Muscle of arm (tissue), 14 donors: ENCODE results near the gene PAPOLG. TPM values are rescaled to one million over a fixed set of nuclear protein-coding genes. Genes with fewer than 3 reads are reported as not detected.

Experiments used
- DNase-seq: peaks from one replicate; pipeline ENCODE4 v3.0.0-alpha.2; 2013
- long read RNA-seq, 11 donors: transcript quantifications; one replicate each; lab custom pipeline, GENCODE V29; 2026
- polyA plus RNA-seq, 12 donors: library from polyadenylated mRNA; unstranded; fragments of 120-200 nt; gene quantifications; one replicate each; pipeline ENCODE4 v1.2.1, GENCODE V29; 2013; ENCODE audit not compliant: insufficient read length in 12 of 12

PAPOLG gene
- 10 to 100 TPM in 11 of 12 donors, not detected in 1; 12.6 to 19.4 (median 13.9) TPM for polyA plus RNA-seq
- long read RNA-seq, donor 1: 0 reads
- long read RNA-seq, donor 2, partial matches to known transcripts: 0 of 1 reads
- long read RNA-seq, donor 2, other reads (novel, unspliced or antisense): 0 of 1 reads
- long read RNA-seq, donor 3: 0 reads
- long read RNA-seq, donor 4: 0 reads
- long read RNA-seq, donor 5: 0 reads
- long read RNA-seq, donor 6: 0 reads
- long read RNA-seq, donor 7: 0 reads
- long read RNA-seq, donor 8, full-length matches to known transcripts: 1 of 1 reads
- long read RNA-seq, donor 8, partial matches to known transcripts: 0 of 1 reads
- long read RNA-seq, donor 8, other reads (novel, unspliced or antisense): 0 of 1 reads
- long read RNA-seq, donor 9, full-length matches to known transcripts: 2 of 2 reads
- long read RNA-seq, donor 9, partial matches to known transcripts: 0 of 2 reads
- long read RNA-seq, donor 9, other reads (novel, unspliced or antisense): 0 of 2 reads
- long read RNA-seq, donor 10: 0 reads
- long read RNA-seq, donor 11, full-length matches to known transcripts: 1 of 1 reads
- long read RNA-seq, donor 11, partial matches to known transcripts: 0 of 1 reads
- long read RNA-seq, donor 11, other reads (novel, unspliced or antisense): 0 of 1 reads

DNA sequence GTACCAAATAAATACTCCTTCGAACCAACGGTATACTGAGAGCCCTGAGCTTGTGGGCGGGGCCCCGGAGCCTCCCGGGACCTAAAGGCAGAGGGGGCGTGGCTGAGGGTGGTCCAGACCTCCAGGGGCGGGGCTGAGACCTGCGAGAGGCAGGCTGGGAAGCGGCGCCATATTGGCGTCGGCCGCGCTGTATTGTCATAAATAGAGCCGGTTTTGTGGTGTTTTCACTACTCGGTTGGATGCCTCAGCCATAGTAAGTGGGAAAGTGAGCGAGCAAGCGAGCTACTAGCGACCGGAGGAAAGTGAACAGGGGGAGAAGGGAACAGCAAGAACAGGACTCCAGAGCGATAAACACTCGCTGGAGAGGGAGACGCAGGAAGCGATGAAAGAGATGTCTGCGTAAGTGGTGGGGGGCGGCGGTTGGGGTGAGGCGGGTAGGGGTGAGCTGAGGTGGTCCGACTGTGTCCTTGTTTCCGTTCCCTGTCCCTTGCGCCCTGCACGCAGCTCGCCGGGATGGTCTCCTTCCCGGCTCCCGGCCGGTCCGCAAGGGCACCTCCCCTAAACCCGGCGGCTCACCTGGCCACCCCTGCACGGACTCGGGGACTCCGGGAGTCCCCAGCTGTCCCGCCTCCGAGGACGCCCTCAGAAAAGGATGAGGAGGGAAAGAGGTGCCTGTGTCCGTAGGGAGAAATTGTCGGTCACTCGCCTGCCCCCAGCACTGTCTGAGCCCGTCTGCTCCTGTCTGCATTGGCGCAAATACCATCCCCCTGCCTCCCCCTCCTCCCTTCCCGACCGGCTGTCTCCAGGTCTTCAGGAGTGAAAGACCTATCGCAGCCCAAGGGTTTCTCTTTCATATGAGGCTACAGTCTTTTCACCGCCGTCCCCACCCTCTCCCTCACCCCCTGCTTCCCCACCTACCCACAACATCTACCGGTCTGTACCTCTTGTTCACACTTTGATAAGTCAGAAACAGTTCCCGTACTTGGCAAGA is at the start of gene PAPOLG:
TSS of gene PAPOLG (plus strand) at position 172 of the 991 bp plus-strand sequence. CDS start at position 383, 211 bp downstream.
- DNase-seq: peak; percentile 91

DNA sequence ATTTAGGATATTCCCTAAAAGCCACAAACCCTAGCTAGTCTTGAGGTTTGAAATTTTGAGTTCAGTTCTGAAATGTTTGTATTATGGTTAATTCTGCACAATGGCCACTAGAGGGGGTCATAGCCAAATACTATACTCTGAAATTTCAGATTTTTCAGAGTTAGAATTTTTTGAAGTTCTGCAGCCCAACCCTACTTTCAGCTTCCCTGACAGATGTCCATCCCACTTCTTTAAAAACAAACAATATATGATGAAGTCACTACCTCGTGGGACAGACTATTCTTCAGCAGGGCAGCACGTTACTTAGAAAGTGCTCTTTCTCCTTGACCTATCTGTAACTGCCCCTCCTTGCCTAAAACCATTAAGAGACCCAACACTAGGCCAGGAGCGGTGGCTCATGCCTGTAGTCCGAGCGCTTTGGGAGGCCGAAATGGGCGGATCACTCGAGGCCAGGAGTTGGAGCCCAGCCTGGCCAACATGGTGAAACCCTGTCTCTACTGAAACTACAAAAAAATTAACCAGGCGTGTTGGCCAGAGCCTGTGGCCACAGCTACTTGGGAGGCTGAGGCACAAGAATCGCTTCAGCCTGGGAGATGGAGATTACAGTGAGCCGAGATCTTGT is 48.2 kb upstream of the PAPOLG start:
- peak; percentile 23 for DNase-seq

DNA sequence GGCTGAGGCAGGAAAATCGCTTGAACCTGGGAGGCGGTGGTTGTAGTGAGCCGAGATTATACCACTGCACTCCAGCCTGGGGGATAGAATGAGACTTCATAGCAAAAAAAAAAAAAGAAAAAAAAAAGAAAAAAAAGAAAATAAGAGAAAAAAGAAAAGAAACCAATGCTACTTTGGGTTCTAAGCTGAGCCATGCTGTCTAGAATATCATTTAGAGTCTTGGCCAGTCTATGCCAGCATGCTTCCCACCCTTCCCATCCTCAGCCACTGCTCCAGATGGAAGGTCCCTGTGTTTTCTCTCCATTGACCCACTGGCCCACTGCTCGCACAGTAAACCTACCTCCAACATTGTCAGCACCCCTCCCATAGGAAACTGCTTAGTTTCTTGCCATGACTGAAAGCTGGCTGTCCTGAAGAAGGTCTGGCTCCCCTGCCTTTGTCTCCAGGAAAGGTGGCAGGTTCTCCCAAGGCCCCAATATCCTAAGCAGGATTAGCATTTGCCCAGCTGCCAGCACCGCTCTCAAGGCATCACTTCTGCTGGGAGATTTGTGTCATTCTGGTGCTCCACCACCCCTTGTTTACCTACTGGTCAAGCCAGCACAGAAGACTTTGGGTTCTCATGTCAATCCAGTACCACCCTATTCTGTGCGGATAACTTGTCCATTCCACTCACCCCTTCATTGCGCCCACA is 47.3 kb upstream of the PAPOLG start:
- no peak for DNase-seq

DNA sequence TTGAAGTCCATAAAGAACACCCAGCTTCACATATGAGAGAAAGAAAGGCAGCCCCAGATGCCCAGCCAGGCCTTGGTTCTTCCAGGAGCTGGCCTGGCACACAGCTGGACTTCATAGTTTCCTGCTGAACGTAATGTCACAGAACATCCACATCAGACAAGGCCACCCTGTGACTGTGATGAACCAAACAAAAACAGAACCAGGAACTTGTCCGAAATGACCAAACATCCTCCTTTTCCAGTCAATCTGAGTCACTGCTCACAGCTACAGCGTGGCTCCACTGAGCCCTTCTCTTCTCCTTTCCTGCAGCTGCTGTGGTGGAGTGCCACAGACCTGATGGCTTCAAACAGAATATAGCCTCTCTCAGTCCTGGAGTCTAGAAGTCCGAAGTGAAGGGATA is 45.4 kb upstream of the PAPOLG start:
- DNase-seq: peak; percentile 20

DNA sequence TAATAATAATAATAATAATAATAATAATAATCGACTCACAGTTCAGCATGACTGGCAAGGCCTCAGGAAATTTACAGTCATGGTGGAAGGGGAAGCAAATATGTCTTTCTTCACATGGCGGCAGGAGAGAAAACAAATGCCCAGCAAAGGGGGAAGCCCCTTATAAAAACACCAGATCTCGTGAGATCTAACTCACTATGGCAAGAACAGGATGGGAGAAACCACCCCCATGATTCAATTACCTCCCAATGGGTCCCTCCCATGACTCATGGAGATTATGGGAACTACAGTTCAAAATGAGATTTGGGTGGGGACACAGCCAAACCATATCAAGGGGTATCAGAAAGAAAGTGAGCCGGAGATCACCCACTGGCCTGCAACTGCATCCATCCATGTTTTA is 40.5 kb upstream of the PAPOLG start:
- no peak for DNase-seq

DNA sequence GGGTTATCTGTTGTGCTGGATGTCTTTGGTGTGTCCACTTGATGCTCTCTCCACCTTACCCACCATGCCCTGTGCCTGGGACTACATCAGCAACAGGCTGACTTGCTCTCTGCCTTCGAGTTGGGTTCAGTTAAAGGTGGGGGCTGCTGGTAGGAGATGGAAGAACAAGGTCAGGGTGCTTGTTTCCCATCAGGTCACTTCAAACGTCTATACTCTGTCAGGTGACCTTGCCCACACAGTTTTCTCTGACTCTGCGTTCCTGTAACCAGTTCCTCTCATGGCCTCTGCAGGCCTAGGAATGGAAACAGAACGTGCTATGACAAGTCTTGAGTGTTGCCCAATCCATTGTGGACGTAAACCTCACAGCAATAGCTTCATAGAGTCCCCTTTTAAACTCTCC is 38.4 kb upstream of the PAPOLG start:
- no peak for DNase-seq

DNA sequence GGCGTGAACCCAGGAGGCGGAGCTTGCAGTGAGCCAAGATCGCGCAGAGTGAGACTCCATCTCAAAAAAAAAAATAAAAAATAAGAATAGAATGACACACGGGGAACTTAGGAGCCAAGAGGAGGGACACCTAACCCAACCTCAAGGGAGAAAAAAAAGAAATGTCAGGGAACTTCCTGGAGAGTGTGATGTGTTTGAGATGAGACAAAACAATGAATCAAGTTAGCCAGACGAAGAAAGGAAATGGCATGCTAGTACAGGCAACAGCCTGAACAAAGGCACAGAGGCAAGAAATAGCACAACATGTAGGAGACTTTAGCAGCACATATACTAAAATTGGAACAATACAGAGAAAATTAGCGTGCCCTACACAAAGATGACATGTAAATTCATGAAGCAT is 36.7 kb upstream of the PAPOLG start:
- DNase-seq: no peak

DNA sequence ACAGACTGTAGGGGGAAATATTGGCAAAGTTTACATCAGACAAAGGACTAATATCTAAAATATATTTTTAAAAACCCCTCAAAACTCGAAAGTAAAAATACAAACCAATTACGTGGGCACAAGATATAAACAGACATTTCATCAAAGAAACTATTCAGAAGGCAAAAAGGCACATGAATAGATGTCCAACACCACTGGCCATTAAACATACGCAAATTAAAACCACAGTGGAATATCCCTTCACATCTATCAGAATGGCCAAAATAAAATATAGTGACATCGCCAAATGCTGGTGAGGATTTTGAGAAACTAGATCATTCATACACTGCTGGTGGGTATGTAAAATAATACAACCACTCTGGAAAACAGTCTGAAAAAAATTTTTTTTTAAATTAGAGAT is 30.6 kb upstream of the PAPOLG start:
- DNase-seq: no peak

DNA sequence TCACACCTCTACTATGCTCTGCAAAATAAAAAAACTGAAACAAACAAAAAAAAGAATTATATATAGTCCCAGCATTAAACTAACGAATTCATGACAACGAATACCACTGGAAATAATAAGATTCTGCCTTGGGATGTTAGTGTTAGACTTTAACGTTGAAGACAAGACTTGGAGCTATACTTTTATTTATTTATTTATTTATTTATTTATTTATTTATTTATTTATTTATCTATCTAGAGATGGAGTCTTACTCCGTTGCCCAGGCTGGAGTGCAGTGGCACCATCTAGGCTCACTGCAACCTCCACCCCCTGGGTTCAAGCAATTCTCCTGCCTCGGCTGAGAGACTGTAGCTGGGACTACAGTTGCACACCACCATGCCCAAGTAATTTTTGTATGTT is 27.2 kb upstream of the PAPOLG start:
- DNase-seq: no peak

DNA sequence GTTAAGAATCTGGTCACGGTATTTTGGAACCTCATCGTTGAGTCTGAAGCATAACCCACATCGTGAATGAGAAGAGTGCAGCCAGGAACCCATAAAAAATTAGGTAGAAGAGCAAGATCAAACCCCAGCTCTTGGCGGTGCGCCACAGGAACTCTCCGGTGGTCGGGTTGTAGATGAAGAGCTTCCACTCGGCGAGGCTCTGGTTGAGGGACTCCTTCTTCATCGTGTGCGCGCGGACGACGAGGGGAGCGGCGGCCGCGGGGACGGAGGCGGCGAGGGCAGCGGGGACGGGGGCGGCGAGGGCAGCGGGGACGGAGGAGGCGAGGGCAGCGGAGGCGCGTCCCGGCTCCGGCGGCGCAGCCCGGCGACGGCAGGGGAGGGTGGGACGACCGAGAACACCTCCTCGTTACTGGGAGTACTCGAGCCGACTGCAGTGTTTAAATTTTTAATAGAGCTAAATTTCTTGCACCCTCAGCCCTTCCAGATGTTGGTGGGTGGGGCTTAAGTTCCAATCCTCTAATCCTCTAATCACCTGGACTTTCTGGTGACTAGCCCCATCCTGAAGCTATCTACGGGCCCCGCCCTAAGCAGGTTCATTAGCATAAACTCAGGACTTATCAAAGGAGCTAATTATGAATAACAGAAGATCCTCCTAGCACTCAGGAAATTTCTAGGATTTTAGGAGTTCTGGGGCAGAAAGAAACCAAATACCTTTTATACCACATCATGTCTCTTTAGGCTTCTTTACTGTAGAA is 20.4 kb upstream of the PAPOLG start:
- DNase-seq: no peak

DNA sequence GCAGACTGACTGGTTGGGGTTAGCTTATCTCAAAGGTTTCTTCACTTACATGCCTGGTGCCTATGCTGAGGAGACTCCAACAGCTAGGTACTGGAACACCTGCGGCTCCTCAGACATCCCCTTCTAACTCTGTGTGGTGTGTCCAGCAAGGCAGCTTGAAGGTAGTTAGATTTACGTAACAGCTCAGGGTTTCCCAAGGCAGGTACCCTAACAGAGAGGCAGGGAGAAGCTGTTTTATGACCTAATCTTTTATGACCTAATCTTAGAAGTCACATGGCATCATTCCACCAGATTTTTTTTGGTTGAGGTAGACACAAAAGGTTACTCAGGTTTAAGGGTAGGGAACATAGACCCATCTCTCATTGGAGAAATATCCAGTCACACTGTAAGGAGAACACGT is 17.4 kb upstream of the PAPOLG start:
- DNase-seq: no peak

DNA sequence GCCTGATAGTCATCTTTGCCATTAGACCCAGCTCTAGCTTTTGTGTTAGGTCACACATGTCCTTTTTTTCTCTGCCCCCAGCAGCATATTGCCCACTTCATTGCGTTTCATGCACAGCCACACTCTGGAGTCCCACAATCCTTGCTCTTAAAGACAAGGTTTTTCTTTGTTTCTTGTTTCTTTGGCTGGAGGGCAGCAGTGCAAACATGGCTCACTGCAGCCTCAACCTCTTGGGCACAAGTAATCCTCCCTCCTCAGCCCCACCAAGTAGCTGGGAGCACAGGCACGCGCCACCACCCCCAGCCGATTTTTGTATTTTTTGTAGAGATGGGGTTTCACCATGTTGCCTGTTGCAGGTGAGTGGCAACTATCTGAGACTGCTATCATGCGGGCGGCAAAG is 16.9 kb upstream of the PAPOLG start:
- DNase-seq: no peak

DNA sequence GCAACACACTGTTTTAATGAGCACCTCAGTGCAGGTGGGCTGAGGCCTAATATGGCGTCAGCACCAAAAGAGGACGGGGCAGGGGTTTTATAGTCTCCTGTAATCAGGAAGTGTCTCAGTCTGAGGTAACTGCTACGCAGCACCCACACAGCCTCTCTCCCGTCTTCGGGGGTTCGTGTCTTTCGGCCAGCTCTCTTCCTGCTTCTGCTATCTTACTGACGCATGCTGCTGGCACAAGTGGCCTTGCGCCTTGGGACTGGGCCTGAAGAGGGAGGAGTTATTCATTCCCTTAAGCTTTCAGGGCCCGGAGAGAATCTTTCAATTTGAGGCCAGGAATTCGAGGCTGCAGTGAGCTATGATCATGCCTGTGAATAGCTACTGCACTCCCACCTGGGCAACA is 14.5 kb upstream of the PAPOLG start:
- DNase-seq: no peak

DNA sequence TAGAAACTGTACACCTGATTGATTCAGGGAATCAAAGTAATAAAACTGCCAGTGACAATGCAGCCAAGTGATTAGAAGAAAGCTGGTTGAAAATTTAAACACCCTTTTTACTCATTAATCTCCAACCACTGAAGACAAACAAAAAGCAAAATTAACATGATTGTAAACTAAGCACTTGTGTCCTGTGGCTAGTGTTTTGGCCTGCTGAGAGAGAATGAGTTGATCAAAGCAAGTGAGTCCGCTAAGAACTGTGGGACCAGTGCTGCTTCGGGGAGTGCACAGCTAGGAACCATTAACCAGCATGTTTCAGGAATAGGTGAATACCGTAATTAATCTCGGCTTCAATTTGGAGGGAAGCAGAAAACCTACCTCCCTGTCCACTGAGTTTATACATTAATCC is 13.6 kb upstream of the PAPOLG start:
- no peak for DNase-seq

DNA sequence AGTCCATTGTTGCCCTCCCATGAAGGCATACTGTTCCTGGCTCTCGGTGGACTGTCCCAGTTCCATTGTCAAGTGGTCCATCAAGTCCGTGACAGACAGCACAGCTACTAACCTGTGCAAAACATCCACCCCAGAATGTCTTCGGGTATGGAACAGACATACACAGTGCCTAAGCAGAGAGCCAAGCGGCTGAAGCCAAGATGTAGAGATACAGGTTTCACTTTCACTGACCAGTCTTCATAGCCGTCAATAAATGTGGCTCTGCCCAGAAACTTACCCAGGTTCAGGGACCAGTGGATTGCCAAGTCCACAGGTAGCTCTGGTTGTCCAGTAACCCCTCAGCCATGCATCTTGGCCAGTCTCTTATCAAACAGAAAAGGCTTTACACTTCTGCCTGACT is 10.7 kb upstream of the PAPOLG start:
- no peak for DNase-seq

DNA sequence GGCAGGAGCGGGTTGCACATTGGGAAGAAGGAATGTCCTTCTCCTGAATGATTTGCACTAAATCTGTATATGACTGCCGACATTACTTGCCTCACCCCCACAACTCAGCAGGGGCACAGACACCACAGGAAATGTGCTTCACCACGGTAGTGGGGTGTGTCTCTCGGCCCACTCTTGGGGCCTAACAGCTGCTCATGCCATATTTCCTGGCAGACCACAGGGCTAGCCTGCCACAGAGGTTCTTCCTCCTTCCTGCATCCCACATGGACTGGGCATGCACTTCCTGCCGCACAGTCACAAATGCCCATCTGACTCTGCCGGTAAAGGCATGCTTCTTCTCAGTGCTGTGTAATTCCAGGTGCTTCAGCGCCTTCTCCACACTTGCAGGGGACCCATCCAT is 10.3 kb upstream of the PAPOLG start:
- DNase-seq: no peak

DNA sequence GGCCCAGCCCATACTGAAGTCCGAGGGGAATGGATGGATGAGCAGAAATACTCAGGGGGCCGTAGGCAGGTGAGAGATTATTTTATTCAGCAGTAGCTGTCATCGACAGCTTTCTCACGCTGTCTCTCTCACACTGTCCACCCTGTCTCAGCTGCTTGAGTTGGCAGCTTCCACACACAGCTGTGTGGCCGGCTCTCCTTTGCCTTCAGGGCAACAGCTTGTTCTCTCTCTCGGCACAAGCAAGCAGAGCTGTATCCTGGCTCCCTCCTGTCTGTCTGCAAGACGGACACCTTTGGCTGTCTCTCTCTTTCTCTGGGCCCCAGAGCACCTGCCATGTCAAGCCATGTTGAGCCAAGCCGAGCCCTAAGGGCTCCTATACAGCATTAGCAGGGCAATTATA is 9.8 kb upstream of the PAPOLG start:
- peak; percentile 41 for DNase-seq

DNA sequence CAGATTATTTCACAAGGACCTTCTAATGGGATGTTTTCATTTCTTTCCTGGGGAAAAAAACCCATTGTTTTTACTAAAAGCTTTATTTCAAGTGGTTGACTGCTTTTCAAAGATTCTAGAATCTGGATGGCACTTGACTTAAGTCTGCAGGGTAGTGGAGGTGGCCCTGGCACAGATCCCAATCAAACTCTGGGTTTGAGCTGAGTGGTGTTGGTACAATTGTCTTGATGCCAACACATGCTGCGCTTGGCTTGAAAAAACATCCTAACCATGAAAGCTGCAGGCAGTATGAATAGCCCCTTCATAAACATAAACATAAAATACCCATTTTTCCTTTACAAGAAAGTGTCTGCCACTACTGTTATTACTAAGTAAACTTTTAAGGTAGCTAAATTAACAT is 3.6 kb downstream of the PAPOLG start:
- no peak for DNase-seq

DNA sequence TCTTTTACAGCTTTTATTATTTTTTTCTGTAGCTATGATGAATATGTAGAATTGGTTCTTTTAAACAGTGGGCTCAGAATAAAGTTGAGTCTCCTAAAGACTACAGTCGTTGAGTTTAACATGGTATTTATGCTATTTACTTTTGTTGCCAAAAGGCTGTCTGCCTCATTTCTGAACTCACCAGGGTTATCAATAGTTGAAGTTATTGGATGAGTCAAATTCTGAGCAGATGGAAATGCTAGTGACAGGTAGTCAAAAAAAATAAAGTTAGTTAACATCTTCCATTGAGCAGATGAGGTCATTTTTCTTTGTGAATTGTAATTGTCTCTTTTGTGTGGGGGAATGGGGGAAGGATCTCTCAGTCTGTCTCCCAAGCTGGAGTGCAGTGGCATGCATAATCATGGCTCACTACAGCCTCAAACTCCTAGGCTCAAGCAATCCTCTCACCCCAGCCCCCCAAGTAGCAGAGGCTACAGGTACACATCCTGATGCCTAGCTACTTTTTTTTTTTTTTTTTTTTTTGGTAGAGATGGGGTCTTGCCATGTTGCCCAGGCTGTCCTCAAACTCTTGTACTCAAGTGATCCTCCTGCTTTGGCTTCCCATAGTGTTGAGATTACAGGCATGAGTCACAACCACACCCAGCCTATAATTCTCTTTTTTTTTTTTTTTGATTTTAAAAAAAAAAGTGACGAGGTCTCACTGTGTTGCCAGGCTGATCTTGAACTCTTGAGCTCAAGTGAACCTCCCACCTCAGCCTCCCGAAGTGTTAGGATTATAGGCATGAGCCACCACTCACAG is 8.9 kb downstream of the PAPOLG start:
- DNase-seq: no peak

DNA sequence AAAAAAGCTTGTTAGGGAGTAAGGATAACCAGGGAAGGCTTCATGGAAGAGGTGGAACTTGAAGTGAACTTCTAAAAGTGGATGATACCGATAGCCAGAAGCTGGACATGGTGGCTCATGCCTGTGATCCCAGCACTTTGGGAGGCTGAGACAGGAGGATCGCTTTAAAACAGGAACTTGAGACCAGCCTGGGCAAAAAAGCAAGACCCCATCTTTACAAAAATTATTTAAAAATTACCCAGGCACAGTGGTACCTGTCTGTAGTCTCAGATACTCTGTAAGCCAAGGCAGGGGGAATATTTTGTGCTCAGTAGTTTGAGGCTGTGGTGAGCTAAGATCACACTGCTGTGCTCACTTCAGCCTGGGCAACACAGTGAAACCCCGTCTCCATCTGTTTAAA is 10.2 kb downstream of the PAPOLG start:
- DNase-seq: no peak
